ENCODE results near the gene STYXL1.

STYXL1 gene

DNA sequence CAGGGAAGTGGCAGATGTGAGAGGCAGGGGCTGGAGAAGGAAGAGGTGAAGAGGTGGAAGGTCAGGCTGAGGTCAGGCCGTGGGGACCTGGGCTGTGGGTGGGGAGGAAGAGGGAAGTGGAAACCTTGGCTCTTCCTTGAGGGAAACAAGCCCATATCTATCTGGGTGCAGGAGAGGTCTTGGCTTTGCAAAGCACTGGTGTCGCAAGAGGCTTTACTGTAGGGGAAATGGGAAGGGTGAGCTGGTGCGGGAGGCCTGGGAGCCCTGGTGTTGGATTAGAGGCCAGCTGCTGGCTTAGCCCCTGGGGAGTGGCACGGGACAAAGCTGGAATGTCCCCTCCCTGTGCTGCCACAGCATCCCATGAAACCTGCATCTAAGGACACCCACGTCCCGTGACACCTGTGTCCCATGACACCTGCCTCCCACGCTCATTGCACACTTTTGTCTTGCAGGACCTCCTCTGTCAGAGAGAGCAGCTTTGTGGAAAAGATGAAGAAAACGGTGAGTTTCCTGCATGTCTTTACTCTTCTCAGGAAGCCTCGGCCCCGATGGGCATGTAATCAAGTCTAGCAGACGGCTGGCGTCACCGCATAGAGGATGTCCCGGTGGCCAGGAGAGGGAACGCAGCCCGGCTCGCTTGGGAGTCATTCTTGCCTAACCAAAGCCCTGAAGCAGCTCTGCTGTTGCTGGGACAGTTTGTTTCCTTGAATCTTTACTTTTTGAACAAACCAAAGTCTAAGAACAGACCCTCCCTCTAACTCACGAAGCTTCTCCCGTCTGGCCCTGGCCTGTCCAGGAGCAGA, 75.6 kb downstream of the STYXL1 start:
- peak; percentile 80 for DNase-seq (ENCODE audit: low spot score)
- TF ChIP-seq, protein P1, sequence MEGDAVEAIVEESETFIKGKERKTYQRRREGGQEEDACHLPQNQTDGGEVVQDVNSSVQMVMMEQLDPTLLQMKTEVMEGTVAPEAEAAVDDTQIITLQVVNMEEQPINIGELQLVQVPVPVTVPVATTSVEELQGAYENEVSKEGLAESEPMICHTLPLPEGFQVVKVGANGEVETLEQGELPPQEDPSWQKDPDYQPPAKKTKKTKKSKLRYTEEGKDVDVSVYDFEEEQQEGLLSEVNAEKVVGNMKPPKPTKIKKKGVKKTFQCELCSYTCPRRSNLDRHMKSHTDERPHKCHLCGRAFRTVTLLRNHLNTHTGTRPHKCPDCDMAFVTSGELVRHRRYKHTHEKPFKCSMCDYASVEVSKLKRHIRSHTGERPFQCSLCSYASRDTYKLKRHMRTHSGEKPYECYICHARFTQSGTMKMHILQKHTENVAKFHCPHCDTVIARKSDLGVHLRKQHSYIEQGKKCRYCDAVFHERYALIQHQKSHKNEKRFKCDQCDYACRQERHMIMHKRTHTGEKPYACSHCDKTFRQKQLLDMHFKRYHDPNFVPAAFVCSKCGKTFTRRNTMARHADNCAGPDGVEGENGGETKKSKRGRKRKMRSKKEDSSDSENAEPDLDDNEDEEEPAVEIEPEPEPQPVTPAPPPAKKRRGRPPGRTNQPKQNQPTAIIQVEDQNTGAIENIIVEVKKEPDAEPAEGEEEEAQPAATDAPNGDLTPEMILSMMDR (IDR thresholded peaks at IDR 0.05) = no peak
- Histone ChIP-seq H3K27ac (peak overlapping the region in 1 of 2 donors; percentile 62), H3K4me3 (no peak overlapping the region)

DNA sequence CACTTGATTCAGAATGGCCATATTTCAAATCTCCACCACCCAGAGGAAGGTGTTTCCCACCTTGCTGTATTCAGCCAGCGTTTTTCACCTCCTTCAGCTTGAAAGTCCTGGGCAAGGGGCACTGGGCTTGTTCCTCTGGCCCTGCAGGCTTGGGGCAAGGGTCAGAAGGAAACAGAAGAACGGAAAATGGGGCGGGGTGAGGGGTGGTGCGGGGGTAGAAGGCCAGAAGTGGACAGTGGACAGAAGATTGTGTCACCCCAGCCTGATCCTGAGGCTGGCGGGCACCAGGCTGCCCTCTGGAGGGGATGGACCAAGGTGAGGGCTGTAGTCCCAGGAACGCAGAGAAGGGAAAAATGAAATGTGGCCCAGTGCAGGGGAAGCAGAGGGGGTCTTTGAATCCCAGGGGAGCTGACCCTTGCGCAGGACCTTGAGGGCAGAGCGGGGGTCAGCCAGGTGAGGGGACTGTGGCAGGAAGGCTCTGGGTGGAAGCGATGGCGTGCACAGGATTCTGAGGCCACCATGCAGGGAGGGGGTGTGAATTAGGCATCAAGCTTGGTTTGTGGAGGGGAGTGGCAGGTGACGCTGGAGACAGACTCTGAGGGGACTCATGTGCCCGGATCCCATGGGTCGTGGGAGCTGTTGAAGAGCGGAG, 76.4 kb downstream of the STYXL1 start:
- DNase-seq (ENCODE audit: low spot score) = no peak
- TF ChIP-seq, protein P1 (IDR thresholded peaks at IDR 0.05) = no peak
- H3K4me3 ChIP-seq = no peak overlapping the region
- H3K27ac ChIP-seq = peak overlapping the region in 1 of 2 donors; percentile 62

DNA sequence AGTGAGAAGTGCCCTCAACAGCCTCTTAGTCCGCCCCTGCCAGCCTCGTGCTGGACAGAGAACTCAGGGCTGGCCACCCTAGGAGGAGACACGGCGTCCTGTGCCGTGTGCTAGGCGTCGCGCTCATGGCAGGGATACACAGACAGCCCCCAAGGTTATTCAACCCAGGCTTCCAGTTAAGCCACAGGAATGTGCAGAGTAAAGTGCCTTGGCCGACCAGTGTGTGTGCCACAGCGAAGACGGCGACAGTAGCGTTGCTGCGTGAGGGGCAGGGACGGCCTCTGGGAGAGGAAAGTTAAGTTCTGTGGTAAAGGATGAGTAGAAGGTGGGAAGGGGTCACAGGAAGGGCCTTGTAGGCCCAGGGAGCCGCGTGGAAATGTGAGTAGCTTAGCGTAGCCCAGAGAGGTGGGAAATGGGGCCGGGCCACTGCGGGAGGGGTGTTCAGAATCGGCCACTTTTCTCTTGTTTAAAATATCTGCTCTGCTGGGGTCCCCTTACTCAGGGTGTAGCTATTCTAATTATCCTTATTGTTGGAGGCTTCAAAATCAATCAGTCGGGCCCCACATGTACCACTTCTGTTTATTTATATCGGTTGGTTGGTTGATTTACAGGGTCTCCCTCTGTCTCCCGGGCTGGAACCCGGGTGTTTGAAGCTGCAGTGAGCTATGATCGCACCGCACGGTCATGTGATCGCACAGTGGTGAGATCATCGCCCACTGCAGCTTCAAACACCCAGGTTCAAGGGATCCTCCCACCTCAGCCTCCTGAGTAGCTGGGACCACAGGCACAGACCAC, 77.9 kb downstream of the STYXL1 start:
- H3K27ac ChIP-seq = no peak overlapping the region
- H3K4me3 ChIP-seq = no peak overlapping the region
- DNase-seq (ENCODE audit: low spot score) = no peak
- TF ChIP-seq, protein P1 (IDR thresholded peaks at IDR 0.05) = no peak

DNA sequence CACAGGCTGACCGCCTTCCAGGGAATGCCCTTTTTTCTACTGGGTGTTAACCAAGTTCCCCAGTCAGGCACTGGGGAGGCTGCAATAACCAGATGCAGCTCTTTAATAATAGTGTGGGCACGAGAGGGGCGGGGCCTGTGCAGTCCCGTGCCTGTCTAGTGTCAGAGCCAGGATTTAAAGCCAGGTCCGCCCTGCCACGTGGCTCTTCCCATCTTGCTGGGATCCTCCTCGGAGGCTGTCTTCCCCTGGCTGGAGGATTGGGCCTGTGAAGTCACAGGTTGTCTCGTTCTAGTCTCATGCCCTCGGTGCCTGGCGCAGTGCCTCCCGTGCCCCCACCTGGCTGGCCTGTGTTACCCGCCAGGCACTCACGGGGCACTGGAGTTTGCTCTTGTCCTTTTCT, 78.6 kb downstream of the STYXL1 start:
- Histone ChIP-seq H3K27ac (peak overlapping the region; percentile 1 to 94), H3K4me3 (no peak overlapping the region)
- TF ChIP-seq, protein P1 (IDR thresholded peaks at IDR 0.05) = no peak
- DNase-seq (ENCODE audit: low spot score) = no peak

DNA sequence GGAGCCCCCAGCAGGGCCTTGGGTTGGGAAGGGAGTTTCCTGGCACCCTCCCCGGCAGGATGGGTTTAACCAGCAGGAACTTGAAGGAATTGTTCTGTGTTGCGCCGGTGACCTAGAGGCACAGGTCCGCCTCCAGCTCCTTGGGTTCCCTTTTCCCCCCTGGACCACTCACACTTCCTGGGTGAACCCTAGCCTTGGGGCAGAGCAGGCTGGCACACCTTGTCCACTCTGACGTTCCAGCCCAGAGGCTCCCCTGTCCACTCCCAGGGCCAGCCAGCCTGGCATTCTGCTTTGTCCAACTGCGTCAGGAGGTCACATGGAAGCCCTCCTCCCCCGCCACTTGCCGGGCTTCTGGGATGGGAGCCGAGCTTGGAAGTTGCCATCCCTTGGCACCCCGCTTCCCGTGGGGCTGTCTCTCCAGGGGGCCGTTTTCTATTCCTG, 79.2 kb downstream of the STYXL1 start:
- DNase-seq (ENCODE audit: low spot score) = no peak
- TF ChIP-seq, protein P1 (IDR thresholded peaks at IDR 0.05) = no peak
- H3K27ac ChIP-seq = peak overlapping the region; percentile 1 to 94
- H3K4me3 ChIP-seq = no peak overlapping the region

DNA sequence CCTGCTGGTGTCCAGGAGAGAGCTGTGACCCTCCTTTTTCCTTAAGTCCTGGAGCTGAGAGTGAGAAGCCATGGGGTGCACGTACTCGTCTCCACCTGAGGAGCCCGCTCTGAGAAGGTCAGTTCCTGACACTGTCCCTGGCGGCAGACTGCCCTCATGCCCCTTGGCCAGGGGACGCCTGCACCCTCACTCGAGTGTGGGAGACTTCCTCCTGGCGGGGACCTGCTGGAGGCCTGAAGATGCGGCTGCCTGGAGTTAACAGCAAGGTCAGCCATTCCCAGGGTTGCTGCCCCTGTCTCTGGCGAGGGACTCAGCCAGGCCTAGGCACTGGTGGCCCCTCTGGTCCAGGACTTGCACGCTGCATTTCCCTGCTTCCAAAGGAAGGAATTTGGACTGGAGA, 79.8 kb downstream of the STYXL1 start:
- Histone ChIP-seq H3K27ac (peak overlapping the region; percentile 85 to 94), H3K4me3 (no peak overlapping the region)
- no peak for DNase-seq (ENCODE audit: low spot score)
- TF ChIP-seq, protein P1 (IDR thresholded peaks at IDR 0.05) = no peak

Measured in coronary artery (tissue), 2 donors.